Adrenal gland (tissue), 5 donors: Measurements from ENCODE around the gene ANKS1A.

Source experiments
- CTCF ChIP-seq, 6 experiments: fragments of 450-650 bp in 4 of 6; fragments of 200-600 bp in 2 of 6; sonication (generic) in 1 of 6; IDR thresholded peaks; 1 replicate in 5 of 6; 2 replicates in 1 of 6; pipeline versions ENCODE4 v1.5.1 to v1.8.0; 2016 to 2021; ENCODE audit warnings: antibody characterized with exemption in 6 of 6, mild to moderate bottlenecking in 2 of 6, moderate library complexity in 1 of 6
- POLR2A ChIP-seq, 2 donors: fragments of 450-650 bp; IDR thresholded peaks; one replicate each; pipeline ENCODE4 v1.6.1; 2017; ENCODE audit warnings: antibody characterized with exemption in 2 of 2, mild to moderate bottlenecking in 2 of 2, moderate library complexity in 1 of 2
- donor health status: DM: no; HTN: no; CAD: no.

GRCh38 chr6:34979994-34980393 lies 90.9 kb downstream of the ANKS1A start:
- TF ChIP-seq CTCF (IDR thresholded peaks at IDR 0.05) = no peak
- no peak for TF ChIP-seq POLR2A (IDR thresholded peaks at IDR 0.05)
